ENCODE results near the gene TIAM1.

The TIAM1 gene

GRCh38 chr21:31252091-31252490 is 92.0 kb downstream of the TIAM1 start:
- TF ChIP-seq EZH2phosphoT487 (IDR thresholded peaks at IDR 0.05; ENCODE audit: low read depth) (no peak), CTCF (IDR thresholded peaks at IDR 0.05; ENCODE audit: low read depth, low read length) (no peak)
- Histone ChIP-seq H3K27ac (ENCODE audit: low read length) (no peak overlapping the region), H3K9me3 (ENCODE audit: insufficient read depth, low read length) (no peaks in the 10 kb centered on the region), H4K20me1 (ENCODE audit: insufficient read depth, low read length) (no peaks in the 10 kb centered on the region), H3K27me3 (ENCODE audit: low read depth, low read length) (peaks cover 4% of the 10 kb centered on the region; the same call in 1 of the 2 replicates), H3K4me2 (ENCODE audit: low read length) (no peak overlapping the region), H3K9ac (ENCODE audit: low read length) (no peak overlapping the region), H3K4me3 (ENCODE audit: low read length) (no peak overlapping the region), H3K79me2 (ENCODE audit: low read length) (no peaks in the 10 kb centered on the region), H3K4me1 (ENCODE audit: low read length) (peaks cover 8% of the 10 kb centered on the region), H3K36me3 (replicated peaks; ENCODE audit: low read depth, low read length) (no peaks in the 10 kb centered on the region), H2AFZ (ENCODE audit: low read depth, low read length) (no peak overlapping the region)

- Histone ChIP-seq H3K27me3 (ENCODE audit: low read depth, low read length) (no peaks in the 10 kb centered on the region; the same call in 1 of the 2 replicates), H3K4me3 (ENCODE audit: low read length) (no peak overlapping the region), H4K20me1 (ENCODE audit: insufficient read depth, low read length) (no peaks in the 10 kb centered on the region), H3K27ac (ENCODE audit: low read length) (no peak overlapping the region), H2AFZ (ENCODE audit: low read depth, low read length) (no peak overlapping the region), H3K4me2 (ENCODE audit: low read length) (no peak overlapping the region), H3K79me2 (ENCODE audit: low read length) (no peaks in the 10 kb centered on the region), H3K4me1 (ENCODE audit: low read length) (peaks cover 8% of the 10 kb centered on the region), H3K9ac (ENCODE audit: low read length) (no peak overlapping the region), H3K36me3 (replicated peaks; ENCODE audit: low read depth, low read length) (no peaks in the 10 kb centered on the region), H3K9me3 (ENCODE audit: insufficient read depth, low read length) (no peaks in the 10 kb centered on the region)
- TF ChIP-seq EZH2phosphoT487 (IDR thresholded peaks at IDR 0.05; ENCODE audit: low read depth) (no peak), CTCF (IDR thresholded peaks at IDR 0.05; ENCODE audit: low read depth, low read length) (no peak)
Measured at GRCh38 chr21:31251686-31252085, 92.4 kb downstream of the TIAM1 start.

GRCh38 chr21:31248598-31248997 is 95.5 kb downstream of the TIAM1 start:
- no peak overlapping the region for H2AFZ ChIP-seq (ENCODE audit: low read depth, low read length)
- no peak overlapping the region for H3K4me2 ChIP-seq (ENCODE audit: low read length)
- H3K9me3 ChIP-seq (ENCODE audit: insufficient read depth, low read length): peaks cover 7% of the 10 kb centered on the region; the same call in 1 of the 2 replicates
- no peaks in the 10 kb centered on the region for H3K79me2 ChIP-seq (ENCODE audit: low read length)
- peaks cover 6% of the 10 kb centered on the region for H3K36me3 ChIP-seq (replicated peaks; ENCODE audit: low read depth, low read length)
- no peak overlapping the region for H3K9ac ChIP-seq (ENCODE audit: low read length)
- H3K27ac ChIP-seq (ENCODE audit: low read length): no peak overlapping the region
- TF ChIP-seq CTCF (IDR thresholded peaks at IDR 0.05; ENCODE audit: low read depth, low read length): no peak
- no peak for TF ChIP-seq EZH2phosphoT487 (IDR thresholded peaks at IDR 0.05; ENCODE audit: low read depth)
- H3K27me3 ChIP-seq (ENCODE audit: low read depth, low read length): no peaks in the 10 kb centered on the region
- no peak overlapping the region for H3K4me3 ChIP-seq (ENCODE audit: low read length)
- no peaks in the 10 kb centered on the region for H4K20me1 ChIP-seq (ENCODE audit: insufficient read depth, low read length)
- H3K4me1 ChIP-seq (ENCODE audit: low read length): peaks cover 28% of the 10 kb centered on the region

- H3K36me3 ChIP-seq (replicated peaks; ENCODE audit: low read depth, low read length): peaks cover 6% of the 10 kb centered on the region
- no peak overlapping the region for H3K4me3 ChIP-seq (ENCODE audit: low read length)
- no peak overlapping the region for H3K4me2 ChIP-seq (ENCODE audit: low read length)
- H3K79me2 ChIP-seq (ENCODE audit: low read length): no peaks in the 10 kb centered on the region
- peaks cover 8% of the 10 kb centered on the region; the same call in 1 of the 2 replicates for H3K9me3 ChIP-seq (ENCODE audit: insufficient read depth, low read length)
- no peak for TF ChIP-seq CTCF (IDR thresholded peaks at IDR 0.05; ENCODE audit: low read depth, low read length)
- TF ChIP-seq EZH2phosphoT487 (IDR thresholded peaks at IDR 0.05; ENCODE audit: low read depth): no peak
- H3K4me1 ChIP-seq (ENCODE audit: low read length): peaks cover 20% of the 10 kb centered on the region
- no peak overlapping the region for H2AFZ ChIP-seq (ENCODE audit: low read depth, low read length)
- no peaks in the 10 kb centered on the region for H3K27me3 ChIP-seq (ENCODE audit: low read depth, low read length)
- H4K20me1 ChIP-seq (ENCODE audit: insufficient read depth, low read length): no peaks in the 10 kb centered on the region
- no peak overlapping the region for H3K27ac ChIP-seq (ENCODE audit: low read length)
- no peak overlapping the region for H3K9ac ChIP-seq (ENCODE audit: low read length)
Measured at GRCh38 chr21:31243611-31244010, 100.5 kb downstream of the TIAM1 start.

Measured in OCI-LY3 (cell line).